Stimulated activated CD8-positive, alpha-beta memory T cell treated with anti-CD3 and anti-CD28 coated beads, Interleukin-15, amount 100 ng/mL, for 24 hours (primary cell): Measurements from ENCODE around the gene ATP2A3.

ENCODE experiments used
- DNase-seq: peaks from one replicate; pipeline ENCODE4 v3.0.0-alpha.2; 2020; ENCODE audit warnings: low read depth

ATP2A3 gene

DNA sequence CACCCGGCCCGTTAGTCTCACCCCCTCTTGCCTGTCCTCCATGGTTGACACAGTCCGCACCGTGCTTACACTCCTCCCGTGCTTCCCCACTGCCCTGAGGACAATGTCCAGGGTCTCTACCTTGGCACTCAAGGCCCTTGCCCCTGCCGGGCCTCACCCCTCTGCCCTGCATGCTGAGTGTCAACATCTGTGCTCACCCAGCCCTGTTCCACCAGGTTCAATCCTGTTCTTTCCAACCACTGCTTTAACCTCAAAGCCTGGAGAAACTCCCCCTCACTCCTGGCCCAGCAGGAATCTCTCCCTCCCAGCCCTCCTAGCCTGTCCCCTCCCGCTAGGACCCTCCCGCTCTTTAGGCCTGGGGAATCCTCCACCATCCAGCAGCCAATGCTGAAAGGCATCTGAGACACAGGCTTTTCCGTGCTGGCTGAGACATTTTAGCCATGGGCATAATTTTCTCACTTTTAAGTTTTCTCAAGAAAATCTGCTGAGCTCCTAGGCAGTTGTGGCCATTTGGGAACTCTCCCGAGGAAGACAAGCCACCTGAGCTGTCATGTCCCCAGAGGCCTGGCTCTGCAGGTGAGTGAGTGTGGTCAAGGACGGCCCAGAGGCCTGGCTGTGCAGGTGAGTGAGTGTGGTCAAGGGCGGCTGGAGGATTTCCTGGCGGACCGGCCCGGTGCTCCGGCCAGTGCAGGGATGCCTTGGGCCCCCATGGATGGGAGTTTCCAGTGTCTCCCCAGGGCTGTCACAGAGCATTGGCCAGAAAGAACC, 37.2 kb downstream of the ATP2A3 start:
- DNase-seq: no peak

DNA sequence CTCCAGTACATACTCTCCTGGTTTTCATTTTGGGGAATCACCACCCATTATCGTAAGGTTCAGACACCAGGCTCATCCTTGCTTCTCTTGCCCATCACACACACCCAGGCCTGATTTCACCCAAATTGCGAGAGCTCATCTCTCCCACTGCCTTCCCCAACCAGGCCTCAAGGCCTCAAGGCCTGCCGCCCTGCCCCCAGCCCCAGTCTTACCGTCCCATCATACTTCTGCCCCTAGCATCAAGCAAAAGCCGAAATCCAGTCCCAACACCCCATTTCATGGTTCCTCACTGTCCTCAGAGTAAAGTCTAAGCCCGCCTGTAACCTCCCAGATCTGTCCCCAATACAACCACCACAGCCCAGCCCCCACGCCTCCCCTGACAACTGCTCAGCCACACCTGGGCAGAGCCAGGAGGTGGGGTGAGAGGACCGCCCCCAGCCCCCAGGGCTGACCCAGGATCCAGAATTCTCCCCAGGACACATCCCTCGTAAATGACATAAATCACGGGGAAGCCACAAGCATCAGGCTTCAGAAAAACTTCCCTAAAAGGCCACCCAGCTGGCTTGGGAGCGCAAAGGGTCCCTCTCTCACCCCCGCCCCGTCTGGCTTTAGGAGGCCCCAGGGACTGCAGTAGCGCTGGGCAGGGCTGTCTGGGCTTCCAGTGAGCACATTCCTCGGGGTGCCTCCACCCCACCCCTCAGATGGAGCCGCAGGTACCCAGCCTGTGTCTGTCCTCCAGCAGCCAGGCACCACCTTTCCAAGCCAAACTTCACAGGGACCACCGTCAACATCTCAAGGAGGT, 38.4 kb downstream of the ATP2A3 start:
- DNase-seq: no peak

DNA sequence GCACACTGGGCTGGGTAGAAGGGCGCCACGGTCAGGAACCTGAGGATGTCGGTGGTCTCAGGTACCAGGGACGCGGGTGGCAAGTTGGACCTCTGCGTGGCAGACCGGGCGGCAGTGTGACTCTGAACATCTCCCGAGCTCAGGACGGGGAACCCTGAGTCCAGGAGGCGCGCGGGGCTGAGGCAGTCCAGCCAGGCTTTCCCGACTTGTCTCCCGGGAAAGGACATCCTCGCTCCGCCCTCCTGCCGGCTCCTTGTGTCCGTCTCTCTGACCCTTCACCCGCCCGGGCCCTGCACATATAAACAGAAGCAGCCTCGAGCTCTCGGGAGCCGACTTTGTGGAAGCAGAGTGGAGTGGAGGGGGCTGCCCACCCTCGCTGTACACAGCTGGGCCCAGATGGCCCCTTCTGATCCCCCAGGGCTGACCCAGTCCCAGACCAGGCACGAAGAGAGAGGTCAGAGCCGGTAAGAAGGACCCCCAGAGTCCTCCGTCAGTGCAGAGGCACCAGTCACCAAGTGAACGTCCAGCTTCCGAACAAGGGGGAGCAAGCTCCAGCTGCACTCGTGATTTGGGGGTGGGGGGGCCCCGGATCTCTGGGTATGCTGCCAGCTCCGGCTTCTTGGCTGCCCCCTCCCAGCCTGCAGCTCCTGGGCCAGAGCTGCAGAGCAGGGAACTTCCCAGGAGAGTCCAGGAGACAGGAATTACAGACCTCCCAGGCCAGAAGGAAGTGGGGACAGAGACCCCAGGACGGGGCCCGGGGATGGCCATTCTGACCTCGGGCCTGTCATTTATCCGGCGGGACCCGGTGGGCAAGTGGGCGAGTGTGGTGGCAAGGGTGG, 39.5 kb downstream of the ATP2A3 start:
- no peak for DNase-seq

DNA sequence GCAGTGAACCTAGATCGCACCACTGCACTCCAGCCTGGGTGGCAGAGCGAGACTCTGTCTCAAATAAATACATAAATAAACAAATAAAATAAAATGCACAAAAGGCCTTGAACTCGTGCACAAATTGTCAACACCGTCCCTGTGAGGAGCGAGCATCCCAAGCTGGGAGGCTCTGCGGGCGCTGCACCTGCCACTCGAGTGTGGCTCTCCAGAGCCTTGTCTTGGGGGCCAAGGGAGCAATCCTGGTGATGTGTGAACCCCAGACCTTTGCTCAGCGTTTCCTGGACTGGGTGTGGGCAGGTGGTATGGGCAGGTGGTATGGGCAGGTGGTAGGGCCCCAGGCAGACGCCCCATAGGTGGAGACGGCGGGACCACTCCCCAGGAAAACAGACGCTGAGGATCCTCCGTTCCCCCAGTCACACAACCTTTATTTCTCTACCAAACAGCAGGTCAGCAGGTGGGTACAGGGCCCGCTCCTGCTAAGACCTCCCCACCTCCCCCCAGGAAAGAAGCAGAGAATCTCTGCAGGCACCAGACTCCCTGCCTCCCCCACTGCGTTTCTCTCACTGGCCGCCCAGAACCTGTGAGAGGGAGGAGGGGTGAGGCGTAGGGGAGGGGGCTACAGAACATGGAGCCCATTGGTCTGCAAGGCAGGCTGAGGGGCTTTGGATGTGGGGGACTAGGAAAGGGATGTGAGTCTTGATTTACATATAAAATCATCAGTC, 40.6 kb downstream of the ATP2A3 start:
- no peak for DNase-seq

DNA sequence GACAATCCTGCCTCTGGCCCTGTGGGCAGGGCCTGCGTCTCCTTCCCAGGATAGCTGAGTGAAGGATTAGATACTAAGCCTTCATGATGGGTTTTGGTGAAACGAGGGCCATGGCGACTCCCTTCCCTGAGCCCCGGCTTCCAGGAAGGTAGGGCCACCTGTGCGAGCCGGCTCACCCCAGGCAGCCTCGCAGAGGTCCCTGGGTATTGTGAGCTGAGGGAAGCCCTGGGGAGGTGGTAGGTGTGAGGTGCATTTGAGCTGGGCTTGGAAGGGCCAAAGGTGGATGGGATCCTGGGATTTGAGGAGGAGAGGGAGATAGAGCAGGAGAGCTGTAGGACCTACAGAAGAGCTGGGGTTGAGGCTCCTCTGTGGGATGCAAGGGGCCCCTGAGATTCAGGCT, 41.5 kb downstream of the ATP2A3 start:
- DNase-seq: no peak

DNA sequence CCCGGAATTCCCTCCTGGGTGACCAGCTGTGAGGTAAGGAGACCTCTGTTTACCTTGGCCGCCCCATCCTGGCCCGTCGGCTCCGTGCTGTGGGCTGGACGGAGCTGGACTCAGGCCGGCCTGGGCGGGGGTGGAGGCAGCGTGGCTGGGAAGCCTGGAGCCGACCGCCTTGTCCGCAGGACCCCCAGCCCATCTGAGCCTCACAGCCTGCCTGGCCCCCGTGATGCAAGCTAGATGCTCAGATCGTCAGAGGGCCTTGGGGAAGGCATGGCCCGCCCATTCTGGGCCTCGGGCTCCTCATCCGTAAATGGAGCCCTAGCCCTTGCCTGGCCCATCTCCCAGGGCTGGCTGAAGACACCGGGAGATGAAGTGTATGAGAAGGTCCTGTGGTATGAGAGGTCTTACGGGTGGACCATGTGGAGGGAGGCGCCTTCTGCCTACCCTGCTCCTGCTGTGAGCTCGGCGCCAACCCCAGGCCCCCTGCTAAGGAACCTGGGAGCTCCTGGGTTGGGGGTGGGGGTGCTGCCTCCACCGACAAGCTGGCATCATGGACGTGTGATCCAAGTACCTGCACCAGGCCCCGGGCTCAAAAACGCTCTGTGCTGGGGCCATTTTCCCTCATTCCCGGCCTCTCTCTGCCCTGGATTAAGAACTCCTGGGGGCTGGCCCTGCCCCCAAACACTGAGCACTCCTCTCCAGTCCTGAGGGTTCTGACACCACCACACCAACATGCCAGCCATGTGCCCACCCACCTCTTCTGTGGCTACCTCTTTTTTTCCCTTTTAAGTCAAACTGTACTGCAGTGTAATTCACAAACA, 42.5 kb downstream of the ATP2A3 start:
- no peak for DNase-seq

DNA sequence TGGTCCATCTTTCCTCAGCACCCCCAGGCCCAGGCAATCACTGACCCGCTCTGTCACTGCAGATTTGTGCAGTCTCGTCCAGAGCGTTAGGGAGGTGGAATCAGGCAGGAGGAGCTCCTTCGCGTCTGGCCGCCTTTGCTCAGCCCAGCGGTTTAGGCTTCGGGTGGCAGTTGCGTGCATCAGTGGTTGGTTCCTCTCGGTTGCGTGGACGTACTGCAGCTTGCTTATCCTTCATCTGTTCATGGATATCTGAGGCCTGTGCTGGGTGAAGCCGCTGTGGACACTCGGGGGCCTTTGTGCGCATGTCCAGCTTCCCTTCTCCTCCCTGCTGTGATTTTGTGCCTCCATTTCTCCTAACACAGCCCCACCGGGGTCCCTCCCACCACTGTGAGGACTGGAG, 43.2 kb downstream of the ATP2A3 start:
- DNase-seq: no peak

DNA sequence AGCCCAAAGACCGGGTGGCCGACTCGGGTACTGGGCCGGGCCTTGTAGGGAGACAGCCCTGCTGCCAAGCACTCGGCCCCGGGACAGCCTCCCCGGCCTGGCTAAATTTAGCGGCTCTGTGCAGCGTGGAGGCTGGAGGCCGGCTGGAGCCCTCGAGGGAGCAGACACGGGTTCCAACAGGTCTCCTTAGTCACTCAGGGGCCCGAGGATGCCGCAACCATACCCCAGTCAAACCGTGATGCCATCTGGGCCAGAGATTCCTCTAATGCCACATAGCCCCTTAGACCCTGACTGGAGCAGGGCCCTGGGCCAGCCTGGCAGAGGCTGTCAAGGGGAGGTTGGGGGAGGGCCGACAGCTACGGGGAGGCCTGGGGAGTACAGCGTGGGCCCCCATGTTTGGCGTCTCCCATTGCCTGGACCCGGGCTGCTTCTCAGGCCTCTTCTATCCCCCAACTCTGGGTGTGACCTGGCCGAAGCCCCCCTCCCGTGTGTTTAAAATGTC, 45.1 kb downstream of the ATP2A3 start:
- DNase-seq: no peak

DNA sequence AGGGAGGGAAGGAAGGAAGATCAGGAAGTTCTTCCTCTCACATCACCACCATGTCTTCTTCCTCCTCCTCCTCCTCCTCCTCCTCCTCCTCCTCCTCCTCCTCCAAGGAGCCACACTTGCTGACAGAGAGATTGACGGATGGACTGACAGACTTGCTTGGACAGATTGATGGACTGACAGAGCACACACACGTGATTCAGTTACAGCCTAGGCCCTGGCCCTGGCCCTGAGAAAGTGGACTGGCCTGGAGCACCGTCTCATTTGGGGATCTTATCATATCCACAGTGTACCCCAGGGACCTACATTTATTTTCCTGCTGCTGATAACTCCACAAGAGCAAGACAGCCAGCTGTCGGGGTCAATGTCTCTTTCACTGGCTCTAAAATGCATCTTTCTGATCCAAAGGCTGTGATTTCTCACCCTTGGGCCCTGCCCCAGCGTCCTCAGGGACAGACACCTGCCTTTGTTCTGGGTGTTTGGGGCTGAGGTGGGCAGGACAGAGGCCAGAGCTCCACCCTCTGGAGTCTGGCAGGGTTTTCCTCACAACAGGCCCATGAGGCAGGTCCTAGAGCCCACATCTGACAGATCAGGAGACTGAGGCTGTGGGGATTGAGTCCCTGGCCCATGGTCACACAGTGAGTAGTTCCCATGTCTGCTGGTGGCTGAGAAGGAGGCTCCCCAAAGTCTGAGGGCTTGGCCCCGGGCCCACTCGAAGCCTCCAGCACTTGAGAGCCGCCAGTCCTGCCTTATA, 45.7 kb downstream of the ATP2A3 start:
- DNase-seq: no peak

DNA sequence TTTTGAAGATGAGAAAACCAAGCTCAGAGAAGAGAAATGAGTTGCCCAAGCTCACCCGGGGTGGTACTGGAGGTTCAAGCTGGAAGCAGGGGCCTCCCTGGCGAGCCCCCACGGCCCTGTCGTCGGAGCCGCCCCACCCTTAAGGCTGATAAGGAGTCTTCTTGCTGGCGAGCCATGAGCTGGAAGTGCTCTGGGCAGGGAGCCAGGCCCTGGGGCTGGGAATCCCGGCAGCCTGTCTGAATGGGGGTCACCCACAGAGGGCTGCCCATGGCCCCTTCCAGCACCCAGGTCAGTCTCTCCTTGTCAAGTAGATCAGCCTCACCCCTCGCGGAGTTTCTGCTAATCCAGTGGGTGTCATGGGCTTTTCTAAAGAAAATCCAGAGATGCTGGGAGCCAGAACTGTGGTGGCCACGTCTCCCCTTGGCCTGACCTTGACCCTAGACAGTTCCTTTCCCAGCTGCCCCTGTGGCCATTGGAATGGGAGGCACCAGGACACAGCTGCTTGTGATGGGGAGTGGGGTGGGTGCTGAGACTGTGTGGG, 46.8 kb downstream of the ATP2A3 start:
- no peak for DNase-seq

DNA sequence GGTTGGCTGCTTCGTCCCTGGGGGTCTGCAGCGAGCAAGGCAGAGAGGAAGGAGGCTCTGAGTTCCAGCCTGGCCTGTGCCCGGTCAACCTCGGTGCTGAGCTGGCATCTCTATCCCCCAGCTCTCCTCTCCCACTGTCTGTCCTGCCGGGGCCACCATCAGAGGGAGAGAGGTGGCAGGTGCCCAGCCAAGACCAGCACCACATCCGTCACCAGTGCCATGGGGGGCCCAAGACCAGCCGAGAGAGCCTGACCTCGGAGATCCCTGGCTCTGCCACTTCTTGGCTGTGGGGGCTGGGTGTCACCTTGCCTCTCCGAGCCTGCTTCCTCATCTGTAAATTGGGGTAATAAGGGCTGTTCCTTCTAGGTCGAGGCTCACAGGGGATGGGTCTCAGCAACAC, 47.4 kb downstream of the ATP2A3 start:
- DNase-seq: no peak

DNA sequence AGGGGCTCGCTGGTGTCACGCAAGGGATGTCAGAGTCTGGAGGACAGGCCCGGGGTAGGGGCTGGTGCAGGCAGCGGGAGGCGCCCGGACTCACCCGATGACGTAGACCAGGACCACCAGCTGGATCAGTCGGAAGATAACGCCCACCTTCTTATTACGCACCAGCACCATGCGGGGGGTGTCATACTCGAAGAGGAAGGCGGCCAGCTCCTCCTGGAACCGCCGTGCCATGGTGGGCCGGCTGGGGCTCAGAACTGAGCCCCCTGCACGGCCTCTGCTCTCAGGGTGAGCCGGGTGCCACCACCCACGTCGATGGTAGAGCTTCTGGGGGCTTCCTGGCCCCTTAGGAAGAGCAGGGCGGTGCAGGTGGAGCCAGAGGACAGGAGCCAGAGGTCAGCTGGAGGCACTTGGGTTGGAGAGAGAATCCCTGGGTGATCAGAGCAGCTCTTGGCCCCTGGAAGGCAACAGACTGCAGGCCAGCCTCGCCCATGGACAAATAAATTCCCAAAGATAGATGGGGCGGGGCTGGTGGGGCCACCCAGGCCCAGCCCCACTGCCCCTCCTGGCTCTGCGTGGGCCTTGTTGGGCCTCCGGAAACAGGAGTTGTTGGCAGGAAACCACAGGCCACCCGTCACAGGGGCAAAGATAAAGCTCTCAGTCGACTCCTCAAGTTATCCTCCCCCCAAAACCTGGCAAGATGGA, 48.1 kb downstream of the ATP2A3 start, which contains the start of gene P2RX1:
TSS of gene P2RX1 (minus strand) at position 471 of the 702 bp plus-strand sequence. CDS start at position 231, 240 bp downstream.
- DNase-seq: no peak

DNA sequence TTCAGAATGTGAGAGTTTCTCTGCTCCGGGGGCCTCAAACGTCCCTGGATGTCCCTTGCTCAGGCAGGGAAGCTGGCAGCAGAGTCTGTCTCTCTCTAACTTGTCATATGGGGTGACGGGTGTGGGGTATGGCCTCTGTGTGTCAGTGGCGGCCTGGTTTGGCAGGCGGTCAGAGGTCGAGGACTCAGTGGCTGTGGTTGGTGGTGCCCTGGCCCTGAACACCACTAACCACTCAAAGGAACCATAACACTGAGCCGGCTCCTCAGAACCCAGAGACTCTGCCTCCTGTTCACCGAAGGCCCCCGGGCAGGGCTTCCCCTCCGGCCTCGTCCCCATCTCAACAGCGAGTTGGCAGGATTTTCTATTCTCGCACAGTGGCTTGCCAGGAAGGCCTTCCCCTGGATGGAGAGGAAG, 48.6 kb downstream of the ATP2A3 start:
- DNase-seq: no peak

DNA sequence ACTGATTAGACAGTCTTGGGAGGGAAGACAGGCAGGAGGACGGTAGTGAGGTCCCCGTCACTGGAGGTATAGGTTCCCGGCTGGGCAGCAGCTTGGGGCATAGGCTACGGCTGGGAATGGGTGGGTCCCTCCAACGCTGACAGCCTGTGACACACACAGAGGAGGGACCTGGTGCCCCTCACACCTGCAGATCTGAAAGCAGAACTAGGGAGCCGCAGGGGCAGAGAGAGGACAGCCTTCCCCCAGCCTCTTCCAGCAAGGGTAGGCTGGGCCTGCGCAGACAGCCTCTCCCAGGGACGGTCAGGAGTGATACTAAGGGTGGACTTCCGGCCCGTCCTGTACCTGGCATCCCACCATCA, 49.9 kb downstream of the ATP2A3 start:
- no peak for DNase-seq

DNA sequence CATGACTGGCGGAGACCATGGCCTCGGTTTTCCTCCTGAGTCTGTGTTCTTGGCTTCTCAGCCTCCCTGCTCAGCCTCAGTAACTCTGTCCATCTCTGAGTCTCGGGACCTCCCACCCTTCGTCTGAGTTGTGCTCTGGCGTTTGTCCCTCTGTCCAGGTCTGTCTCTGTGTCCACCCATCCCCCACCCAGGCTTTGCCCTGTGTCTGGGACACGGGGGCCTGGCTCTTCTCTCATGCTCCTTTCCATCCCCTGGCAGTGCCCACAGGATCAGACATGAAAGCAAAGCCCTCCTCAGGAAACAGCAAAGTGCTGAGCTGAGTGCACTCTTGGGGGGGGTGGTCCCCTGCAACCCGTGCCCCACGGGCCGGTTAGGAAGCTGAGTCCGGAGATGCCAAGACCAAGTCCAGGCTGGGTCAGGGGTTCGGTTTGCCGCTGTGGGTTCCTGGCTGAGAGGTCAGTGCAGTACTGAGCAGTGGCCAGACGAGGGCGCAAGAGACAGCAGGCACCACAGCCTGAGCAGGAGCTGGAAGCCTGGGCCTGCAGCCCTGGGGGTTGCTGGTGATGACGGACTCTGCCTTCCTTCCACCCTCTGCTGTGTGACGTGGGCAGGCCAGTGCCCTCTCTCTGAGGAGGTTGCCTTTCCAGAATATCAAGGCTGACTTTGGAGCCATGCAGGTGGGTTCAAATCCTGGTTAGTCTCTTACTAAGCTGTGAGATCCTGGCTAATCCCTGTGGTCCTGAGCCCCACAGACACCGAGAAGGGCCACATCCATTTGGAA, 50.5 kb downstream of the ATP2A3 start:
- DNase-seq: peak; percentile 56

DNA sequence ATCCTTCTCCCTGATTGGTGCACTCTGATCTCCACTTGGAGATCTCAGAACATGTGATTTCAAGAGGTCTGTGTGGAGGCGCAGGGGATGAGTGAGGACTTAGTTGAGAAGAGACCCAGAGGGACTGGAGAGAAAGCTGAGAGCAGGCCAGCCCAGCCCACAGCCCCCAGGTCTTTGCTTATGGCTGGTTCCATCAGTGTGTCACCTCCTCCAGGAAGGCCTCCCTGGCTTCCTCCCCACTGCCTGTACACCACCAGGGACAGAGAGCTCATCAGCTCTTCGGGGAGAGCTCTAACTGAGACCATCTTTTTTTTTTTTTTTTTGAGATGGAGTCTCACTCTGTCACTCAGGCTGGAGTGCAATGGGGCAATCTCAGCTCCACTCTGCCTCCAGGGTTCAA, 51.4 kb downstream of the ATP2A3 start:
- DNase-seq: no peak

DNA sequence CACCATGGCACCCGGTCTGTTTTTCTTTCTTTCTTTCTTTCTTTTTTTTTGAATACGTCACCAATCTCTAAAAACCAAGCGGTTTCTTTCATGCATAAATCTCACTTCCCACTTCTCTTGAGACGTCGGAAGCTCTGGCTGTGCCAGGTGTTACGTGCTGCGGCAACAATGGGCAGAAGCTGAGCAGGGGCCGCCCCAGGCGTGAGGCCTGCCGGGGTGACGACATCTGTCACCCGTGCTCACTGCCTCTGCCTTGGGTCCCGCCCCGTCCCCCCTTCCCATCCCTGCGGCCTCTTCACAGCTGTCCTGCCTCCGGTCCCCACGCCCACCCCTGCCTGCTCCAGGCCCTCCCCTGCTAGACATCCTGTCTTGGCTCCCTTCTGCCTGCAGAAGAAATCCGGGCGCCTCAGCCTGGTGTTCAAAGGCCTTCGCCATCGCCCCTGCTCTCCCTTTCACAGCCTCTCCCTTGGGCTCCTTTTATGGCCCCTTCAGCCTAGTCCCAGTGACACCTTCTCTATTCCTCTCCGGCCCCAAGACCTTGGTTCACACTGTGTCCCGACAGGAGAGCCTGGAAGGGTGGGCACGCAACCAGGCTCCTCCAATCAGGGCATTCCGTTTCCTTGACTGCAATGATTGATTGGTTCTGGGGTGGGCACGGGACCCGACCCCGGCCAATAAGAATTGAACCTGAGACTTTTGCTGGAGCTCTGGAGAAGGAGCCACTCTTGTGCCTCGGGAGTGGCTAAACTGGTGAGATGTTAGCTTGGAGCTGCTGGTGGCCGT, 52.8 kb downstream of the ATP2A3 start:
- no peak for DNase-seq
